Stimulated activated CD8-positive, alpha-beta memory T cell treated with anti-CD3 and anti-CD28 coated beads, Interleukin-15, amount 100 ng/mL, for 24 hours (primary cell): Measurements from ENCODE around the gene VSIR.

Experiments used
- DNase-seq: peaks from one replicate; pipeline ENCODE4 v3.0.0-alpha.2; 2020; ENCODE audit warnings: low read depth

The VSIR gene

GRCh38 chr10:71747039-71747531 lies 26.2 kb downstream of the VSIR start:
- DNase-seq: no peak

- DNase-seq: no peak
These were observed 26.8 kb downstream of the VSIR start for GRCh38 chr10:71746344-71747037.

- no peak for DNase-seq
These were observed 27.6 kb downstream of the VSIR start for GRCh38 chr10:71745664-71746250.

- no peak for DNase-seq
These were observed 28.2 kb downstream of the VSIR start for GRCh38 chr10:71744897-71745663.

- DNase-seq: no peak
These were observed 29.5 kb downstream of the VSIR start for GRCh38 chr10:71743866-71744265.

GRCh38 chr10:71743089-71743838 lies 30.1 kb downstream of the VSIR start:
- DNase-seq: no peak

GRCh38 chr10:71742301-71743088 lies 30.8 kb downstream of the VSIR start:
- DNase-seq: no peak

GRCh38 chr10:71741671-71742070 lies 31.6 kb downstream of the VSIR start:
- DNase-seq: no peak

GRCh38 chr10:71741029-71741428 lies 32.3 kb downstream of the VSIR start:
- no peak for DNase-seq

- DNase-seq: no peak
These were observed 33.2 kb downstream of the VSIR start for GRCh38 chr10:71740069-71740653.

- DNase-seq: no peak
These were observed 33.9 kb downstream of the VSIR start for GRCh38 chr10:71739358-71739900.

GRCh38 chr10:71737834-71738197 lies 35.5 kb downstream of the VSIR start:
- no peak for DNase-seq

- DNase-seq: no peak
These were observed 36.1 kb downstream of the VSIR start for GRCh38 chr10:71737001-71737833.

GRCh38 chr10:71736570-71736952 lies 36.8 kb downstream of the VSIR start:
- no peak for DNase-seq

GRCh38 chr10:71735709-71736569 lies 37.4 kb downstream of the VSIR start:
- DNase-seq: no peak

- DNase-seq: no peak
These were observed 38.5 kb downstream of the VSIR start for GRCh38 chr10:71734797-71735196.

GRCh38 chr10:71731791-71732190 lies 41.5 kb downstream of the VSIR start:
- DNase-seq: no peak

- no peak for DNase-seq
These were observed 44.1 kb downstream of the VSIR start for GRCh38 chr10:71729161-71729636.
